ENCODE results near the gene KSR1. TPM values are rescaled to one million over a fixed set of nuclear protein-coding genes. Genes with fewer than 3 reads are reported as not detected.

KSR1 gene
- total and polyA plus RNA-seq, 2 donors (not counting 1 experiment from before 2014, with no cell fraction given), result 5.3 to 10.1 TPM

DNA sequence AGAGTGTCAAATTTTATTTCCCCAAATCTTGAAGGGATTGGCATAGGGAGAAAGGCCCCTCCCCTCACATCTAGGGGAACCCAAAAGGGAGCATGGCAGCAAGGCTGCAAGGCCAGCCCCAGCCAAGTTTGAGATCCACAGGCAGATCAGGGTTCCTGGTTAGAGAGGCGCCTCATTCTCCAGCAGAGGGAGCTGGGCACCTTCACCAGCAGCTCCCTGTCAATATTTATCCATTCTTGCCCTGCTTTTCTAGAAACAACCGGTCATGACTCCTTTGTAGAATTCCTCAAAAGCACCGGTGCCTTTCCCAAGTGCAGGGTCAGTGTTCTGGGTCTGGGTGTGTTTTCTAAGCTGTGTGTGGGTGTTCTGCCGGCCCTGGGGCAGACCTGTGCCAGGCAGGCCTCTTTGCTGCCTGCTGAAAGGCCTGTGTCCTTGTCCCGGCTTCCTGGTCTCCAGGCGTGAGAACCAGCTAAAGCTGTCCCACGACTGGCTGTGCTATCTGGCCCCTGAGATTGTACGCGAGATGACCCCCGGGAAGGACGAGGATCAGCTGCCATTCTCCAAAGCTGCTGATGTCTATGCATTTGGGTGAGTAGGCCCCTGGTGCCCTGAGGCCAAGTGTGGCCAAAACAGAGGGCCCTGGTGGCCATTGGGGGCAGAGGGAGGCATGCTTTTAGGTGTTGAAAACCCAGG, 153.5 kb downstream of the KSR1 start:
- no peak overlapping the region for H2AFZ ChIP-seq (ENCODE audit: low read length)
- DNase-seq (ENCODE audit: low read depth in 2 of 2), result peak in 1 of 2 donors; percentile 31
- no peaks in the 10 kb centered on the region for H3K79me2 ChIP-seq (ENCODE audit: control insufficient read depth, insufficient read depth, low read length)
- H3K9me3 ChIP-seq (ENCODE audit: control insufficient read depth, insufficient read depth, low read depth, low read length), result no peaks in the 10 kb centered on the region
- no peak overlapping the region for H3K27ac ChIP-seq (ENCODE audit: insufficient read depth, low read length)
- no peak overlapping the region for H3K4me3 ChIP-seq (replicated peaks in 1 of 4; ENCODE audit: control extremely low read depth in 1 of 4, insufficient read depth in 1 of 4, low read depth in 3 of 4, low read length in 4 of 4)
- H4K20me1 ChIP-seq (ENCODE audit: control insufficient read depth, extremely low read depth, insufficient read depth, low read length), result no peaks in the 10 kb centered on the region
- TF ChIP-seq CTCF (conservative IDR thresholded peaks at IDR 0.05 in 1 of 2, IDR thresholded peaks at IDR 0.05 in 1 of 2; ENCODE audit: low read depth in 1 of 2, low read length in 2 of 2) (peak; percentile 58 to 80), EZH2 (IDR thresholded peaks at IDR 0.05; ENCODE audit: low read length, missing control alignments) (no peak)
- no peaks in the 10 kb centered on the region for H3K27me3 ChIP-seq (ENCODE audit: control insufficient read depth, insufficient read depth, low read length)
- no peak overlapping the region for H3K4me2 ChIP-seq (ENCODE audit: extremely low read depth, insufficient read depth, low read length)
- no peak overlapping the region for H3K9ac ChIP-seq (ENCODE audit: insufficient read depth, low read length)
- no peaks in the 10 kb centered on the region for H3K4me1 ChIP-seq (ENCODE audit: control insufficient read depth, extremely low read depth, insufficient read depth, low read length)
- H3K36me3 ChIP-seq (ENCODE audit: control insufficient read depth, insufficient read depth, low read length), result no peaks in the 10 kb centered on the region

DNA sequence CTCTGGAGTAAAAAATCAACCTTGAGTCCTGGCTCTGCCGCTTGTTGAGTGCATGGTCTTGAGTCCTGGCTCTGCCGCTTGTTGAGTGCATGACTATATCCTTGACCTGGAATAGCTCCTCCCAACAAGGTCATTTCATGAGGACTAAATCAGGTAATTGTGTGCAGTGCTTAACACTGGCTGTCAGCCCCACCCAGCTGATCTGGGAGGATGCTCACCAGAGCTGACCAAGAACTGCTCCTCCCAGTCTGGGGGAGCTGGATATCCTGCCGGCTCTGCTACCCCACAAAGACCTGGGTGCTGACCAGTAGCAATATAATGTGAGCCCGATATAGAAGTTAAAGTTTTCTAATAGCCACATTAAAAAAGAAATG, 154.0 kb downstream of the KSR1 start:
- DNase-seq (ENCODE audit: low read depth in 2 of 2), result no peak
- Histone ChIP-seq H4K20me1 (ENCODE audit: control insufficient read depth, extremely low read depth, insufficient read depth, low read length) (no peaks in the 10 kb centered on the region), H3K27me3 (ENCODE audit: control insufficient read depth, insufficient read depth, low read length) (no peaks in the 10 kb centered on the region), H3K36me3 (ENCODE audit: control insufficient read depth, insufficient read depth, low read length) (no peaks in the 10 kb centered on the region), H3K9ac (ENCODE audit: insufficient read depth, low read length) (no peak overlapping the region), H3K27ac (ENCODE audit: insufficient read depth, low read length) (no peak overlapping the region), H2AFZ (ENCODE audit: low read length) (no peak overlapping the region), H3K9me3 (ENCODE audit: control insufficient read depth, insufficient read depth, low read depth, low read length) (no peaks in the 10 kb centered on the region), H3K4me1 (ENCODE audit: control insufficient read depth, extremely low read depth, insufficient read depth, low read length) (no peaks in the 10 kb centered on the region), H3K4me3 (replicated peaks in 1 of 4; ENCODE audit: control extremely low read depth in 1 of 4, insufficient read depth in 1 of 4, low read depth in 3 of 4, low read length in 4 of 4) (no peak overlapping the region), H3K79me2 (ENCODE audit: control insufficient read depth, insufficient read depth, low read length) (no peaks in the 10 kb centered on the region), H3K4me2 (ENCODE audit: extremely low read depth, insufficient read depth, low read length) (no peak overlapping the region)
- TF ChIP-seq EZH2 (IDR thresholded peaks at IDR 0.05; ENCODE audit: low read length, missing control alignments) (no peak), CTCF (conservative IDR thresholded peaks at IDR 0.05 in 1 of 2, IDR thresholded peaks at IDR 0.05 in 1 of 2; ENCODE audit: low read depth in 1 of 2, low read length in 2 of 2) (no peak)

- H3K27ac ChIP-seq (ENCODE audit: insufficient read depth, low read length), result no peak overlapping the region
- H3K4me1 ChIP-seq (ENCODE audit: control insufficient read depth, extremely low read depth, insufficient read depth, low read length), result no peaks in the 10 kb centered on the region
- H3K4me2 ChIP-seq (ENCODE audit: extremely low read depth, insufficient read depth, low read length), result no peak overlapping the region
- H3K4me3 ChIP-seq (replicated peaks in 1 of 4; ENCODE audit: control extremely low read depth in 1 of 4, insufficient read depth in 1 of 4, low read depth in 3 of 4, low read length in 4 of 4), result no peak overlapping the region
- no peak for DNase-seq (ENCODE audit: low read depth in 2 of 2)
- H3K9me3 ChIP-seq (ENCODE audit: control insufficient read depth, insufficient read depth, low read depth, low read length), result no peaks in the 10 kb centered on the region
- no peak overlapping the region for H3K9ac ChIP-seq (ENCODE audit: insufficient read depth, low read length)
- no peaks in the 10 kb centered on the region for H4K20me1 ChIP-seq (ENCODE audit: control insufficient read depth, extremely low read depth, insufficient read depth, low read length)
- H3K79me2 ChIP-seq (ENCODE audit: control insufficient read depth, insufficient read depth, low read length), result no peaks in the 10 kb centered on the region
- no peaks in the 10 kb centered on the region for H3K36me3 ChIP-seq (ENCODE audit: control insufficient read depth, insufficient read depth, low read length)
- H2AFZ ChIP-seq (ENCODE audit: low read length), result no peak overlapping the region
- TF ChIP-seq EZH2 (IDR thresholded peaks at IDR 0.05; ENCODE audit: low read length, missing control alignments), result no peak
- no peak for TF ChIP-seq CTCF (conservative IDR thresholded peaks at IDR 0.05 in 1 of 2, IDR thresholded peaks at IDR 0.05 in 1 of 2; ENCODE audit: low read depth in 1 of 2, low read length in 2 of 2)
- H3K27me3 ChIP-seq (ENCODE audit: control insufficient read depth, insufficient read depth, low read length), result no peaks in the 10 kb centered on the region
These were observed 156.0 kb downstream of the KSR1 start for GRCh38 chr17:27612160-27612770.
